ENCODE data around the gene TREH.
"Not testable (repeated sequence)": the region's sequence is repeated elsewhere in the genome, so short reads cannot be mapped to it uniquely, and the experiment has no call there.

TREH gene

GRCh38 chr11:118694771-118695170 lies 15.3 kb upstream of the TREH start:
- DNase-seq: no peak

DNA sequence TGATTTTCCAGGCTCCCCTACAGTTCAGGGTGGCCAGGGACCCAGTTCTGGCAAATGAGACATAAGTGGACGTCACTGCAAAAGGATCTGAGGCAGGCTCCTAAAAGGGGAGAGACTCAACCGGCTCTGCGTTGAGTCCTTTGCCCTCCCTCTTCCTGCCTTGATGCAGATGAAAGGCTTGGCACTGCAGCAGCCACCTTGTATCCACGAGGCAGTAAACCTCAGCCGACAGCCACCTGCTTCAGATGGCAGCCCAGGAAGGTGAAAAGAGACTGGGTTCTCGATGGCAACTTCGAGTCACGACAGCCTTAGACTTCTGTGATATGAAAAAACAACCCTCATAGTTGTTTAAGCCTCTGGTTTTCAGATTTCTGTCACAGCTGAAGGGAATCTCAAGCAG lies 14.7 kb upstream of the TREH start:
- DNase-seq: no peak

DNA sequence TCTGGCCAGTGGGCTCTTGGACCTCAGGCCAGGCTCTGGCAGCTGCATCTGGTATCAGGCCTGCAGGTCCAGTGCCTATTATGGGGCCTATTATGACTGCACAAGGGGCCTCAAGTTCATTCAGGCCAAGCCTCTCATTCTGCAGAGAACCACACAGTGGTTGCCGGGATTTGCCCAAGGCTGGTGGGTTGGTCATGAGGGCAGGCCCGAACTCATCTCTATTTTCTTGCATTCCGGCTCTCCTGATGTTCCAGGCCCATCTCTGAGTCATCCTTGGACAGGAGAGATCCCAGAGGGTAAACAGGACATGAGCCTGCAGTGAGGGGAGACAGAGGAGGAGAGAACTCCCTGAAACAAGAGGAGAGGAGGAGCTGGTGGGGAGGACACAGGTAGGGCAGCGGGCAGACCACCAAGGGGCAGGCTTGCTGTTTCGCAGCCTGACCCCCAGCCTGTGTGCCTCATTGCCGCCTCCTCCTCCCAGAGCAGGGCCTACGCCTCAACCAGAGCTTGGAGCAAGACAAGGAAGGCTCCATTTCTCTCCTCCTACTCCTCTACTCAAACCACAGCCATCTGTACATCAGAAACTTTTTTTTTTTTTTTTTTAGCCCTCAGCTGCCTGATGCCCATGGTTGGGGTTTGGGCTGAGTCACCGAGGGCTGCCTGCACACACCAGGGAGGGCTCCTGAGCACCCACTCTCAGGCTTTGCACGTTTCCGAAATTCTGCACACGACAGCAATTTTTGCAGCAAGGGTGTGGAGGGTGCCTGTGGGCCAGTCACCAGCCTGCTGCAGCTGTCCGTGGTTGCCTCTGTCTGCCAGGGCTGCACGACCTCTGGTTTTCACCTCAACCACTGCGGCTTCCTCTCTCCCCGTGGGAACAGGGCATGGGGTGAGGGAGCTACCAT lies 12.7 kb upstream of the TREH start:
- DNase-seq: no peak

GRCh38 chr11:118690553-118691304 lies 11.3 kb upstream of the TREH start:
- no peak for DNase-seq

DNA sequence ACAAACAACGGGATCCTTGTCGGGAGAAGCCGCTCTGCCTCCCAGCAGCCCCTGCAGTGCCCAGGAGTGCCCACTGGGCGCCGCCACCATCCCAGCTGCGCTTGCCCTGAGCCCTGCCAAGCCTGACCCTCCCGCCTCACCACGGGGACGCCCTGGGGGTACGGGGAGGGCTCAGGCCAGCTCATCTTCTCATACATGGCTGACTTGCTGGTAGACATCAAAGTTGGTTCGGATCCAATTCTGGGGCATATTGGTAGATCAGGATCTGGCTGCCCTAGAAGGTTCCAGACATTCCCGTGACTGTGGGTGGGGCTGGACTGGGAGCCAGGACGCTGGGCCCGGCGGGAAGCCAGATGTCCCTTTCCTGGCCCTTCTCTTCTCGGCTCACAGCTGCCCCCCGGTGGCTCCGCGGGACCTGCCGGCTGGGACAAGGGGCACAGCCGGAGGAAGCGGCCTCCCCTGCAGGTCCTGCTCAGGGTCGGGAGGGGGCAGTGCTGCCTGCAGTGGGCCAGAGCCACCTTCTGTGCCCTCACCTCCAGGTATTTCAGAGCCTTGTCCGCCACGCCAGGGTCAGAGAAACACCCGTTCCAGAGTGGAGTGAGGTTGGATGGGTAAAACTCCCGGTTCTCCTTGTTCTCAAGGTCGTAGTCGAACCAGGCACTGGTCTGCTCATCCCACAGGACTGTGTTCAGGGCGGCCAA lies 10.6 kb upstream of the TREH start:
- peak; percentile 93 for DNase-seq

DNA sequence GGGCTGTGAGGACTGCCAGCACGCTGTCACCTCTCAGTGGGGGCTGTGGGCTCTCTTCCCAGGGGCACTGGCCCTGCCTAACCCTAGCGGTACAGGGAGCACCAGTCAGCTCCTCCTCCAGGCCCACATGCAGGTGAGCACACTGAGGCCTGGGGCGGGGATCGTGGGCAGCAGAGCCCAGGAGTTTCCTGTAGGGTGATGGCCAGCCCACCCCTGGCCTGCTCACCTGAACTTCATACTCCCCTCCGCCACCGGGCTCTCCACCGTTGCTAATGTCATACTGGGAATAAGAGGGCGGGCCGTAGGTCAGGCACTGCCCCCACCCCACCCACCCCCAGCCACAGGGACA lies 10.0 kb upstream of the TREH start:
- DNase-seq: no peak

- no peak for DNase-seq
Observed at GRCh38 chr11:118688851-118689502, 9.5 kb upstream of the TREH start.

DNA sequence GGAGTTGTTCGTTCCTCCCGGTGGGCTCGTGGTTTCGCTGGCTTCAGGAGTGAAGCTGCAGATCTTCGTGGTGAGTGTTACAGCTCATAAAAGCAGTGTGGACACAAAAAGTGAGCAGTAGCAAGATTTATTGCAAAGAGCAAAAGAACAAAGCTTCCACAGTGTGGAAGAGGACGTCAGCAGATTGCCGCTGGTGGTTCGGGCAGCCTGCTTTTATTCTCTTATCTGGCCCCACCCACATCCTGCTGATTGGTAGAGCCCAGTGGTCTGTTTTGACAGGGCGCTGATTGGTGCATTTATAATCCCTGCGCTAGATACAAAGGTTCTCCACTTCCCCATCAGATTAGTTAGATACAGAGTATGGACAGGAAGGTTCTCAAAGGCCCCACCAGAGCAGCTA lies 8.9 kb upstream of the TREH start:
- not testable (repeated sequence) for DNase-seq

- no peak for DNase-seq
Observed at GRCh38 chr11:118687906-118688305, 8.5 kb upstream of the TREH start.

- DNase-seq: no peak
Observed at GRCh38 chr11:118684187-118684586, 4.7 kb upstream of the TREH start.

DNA sequence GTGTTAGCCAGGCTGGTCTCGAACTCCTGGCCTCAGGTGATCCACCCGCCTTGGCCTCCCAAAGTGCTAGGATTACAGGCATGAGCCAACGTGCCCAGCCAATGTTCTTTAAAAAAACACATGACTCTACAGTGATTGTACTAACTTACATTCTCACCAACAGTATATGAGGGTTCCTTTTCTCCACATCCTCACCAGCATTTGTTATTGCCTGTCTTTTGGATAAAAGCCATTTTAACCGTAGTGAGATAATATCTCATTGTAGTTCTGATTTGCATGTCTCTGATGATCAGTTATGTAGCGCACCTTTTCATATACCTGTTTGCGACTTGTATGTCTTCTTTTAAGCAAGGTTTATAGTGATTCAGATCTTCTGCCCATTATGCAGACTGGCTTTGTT lies 3.5 kb upstream of the TREH start:
- DNase-seq: not testable (repeated sequence)

DNA sequence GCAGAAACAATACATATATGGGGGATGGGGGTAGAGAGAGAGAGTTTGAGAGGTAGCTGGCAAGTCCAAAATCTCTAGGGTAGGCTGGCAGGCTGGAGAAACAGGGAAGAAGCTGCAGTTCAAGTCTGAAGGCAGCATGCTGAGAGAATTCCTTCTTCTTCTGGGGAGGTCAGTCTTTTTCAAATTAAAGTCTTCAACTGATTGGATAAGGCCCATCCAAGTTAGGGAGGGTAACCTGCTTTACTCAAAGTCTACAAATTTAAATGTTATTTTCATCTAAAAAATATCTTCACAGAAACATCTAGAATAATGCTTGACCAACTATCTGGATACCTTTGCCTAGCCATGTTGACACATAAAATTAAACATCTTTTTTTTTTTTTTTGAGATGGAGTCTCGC lies 2.9 kb upstream of the TREH start:
- DNase-seq: no peak

- DNase-seq: not testable (repeated sequence)
Observed at GRCh38 chr11:118678908-118679307, 542 bp downstream of the TREH start.

DNA sequence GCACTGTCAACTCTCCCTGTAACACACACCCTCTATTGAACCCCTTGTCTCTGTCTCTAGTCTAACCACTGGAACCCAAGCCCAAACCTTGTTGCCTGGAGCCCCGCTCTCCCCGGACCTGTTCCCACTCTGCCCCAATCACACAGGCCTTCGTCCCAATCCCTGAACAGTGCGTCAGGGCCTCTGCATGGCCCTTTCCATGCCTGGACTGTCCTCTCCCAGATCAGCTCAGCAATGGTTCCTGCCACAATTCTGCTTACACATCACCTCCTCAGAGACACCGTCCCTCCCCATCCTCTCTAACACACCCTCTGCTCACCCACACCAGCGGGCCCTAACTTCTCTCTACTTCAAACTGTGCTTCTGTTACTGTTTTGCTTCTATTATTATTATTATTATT lies 1.5 kb downstream of the TREH start:
- DNase-seq: no peak

DNA sequence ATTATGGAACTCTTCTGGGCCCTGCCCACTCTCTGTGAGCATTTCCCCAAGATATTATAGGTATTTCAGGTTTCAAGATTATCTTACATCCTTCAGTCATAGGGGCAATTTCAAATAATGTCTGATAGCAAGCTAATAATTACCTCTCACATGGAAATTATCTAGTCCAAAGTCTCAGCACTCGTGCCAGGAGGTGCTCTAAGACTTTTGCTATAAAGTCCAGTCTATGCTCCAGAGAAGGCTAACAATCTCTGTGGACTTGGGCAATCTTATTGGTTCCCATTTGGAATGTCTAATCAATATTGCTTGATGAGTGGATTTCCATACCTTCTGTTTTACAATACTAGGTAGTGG lies 5.4 kb downstream of the TREH start:
- DNase-seq: no peak

GRCh38 chr11:118673361-118674081 lies 5.9 kb downstream of the TREH start:
- no peak for DNase-seq

GRCh38 chr11:118672846-118673245 lies 6.6 kb downstream of the TREH start:
- no peak for DNase-seq

- DNase-seq: no peak
Observed at GRCh38 chr11:118671254-118671653, 8.2 kb downstream of the TREH start.

- no peak for DNase-seq
Observed at GRCh38 chr11:118670063-118670462, 9.4 kb downstream of the TREH start.

DNA sequence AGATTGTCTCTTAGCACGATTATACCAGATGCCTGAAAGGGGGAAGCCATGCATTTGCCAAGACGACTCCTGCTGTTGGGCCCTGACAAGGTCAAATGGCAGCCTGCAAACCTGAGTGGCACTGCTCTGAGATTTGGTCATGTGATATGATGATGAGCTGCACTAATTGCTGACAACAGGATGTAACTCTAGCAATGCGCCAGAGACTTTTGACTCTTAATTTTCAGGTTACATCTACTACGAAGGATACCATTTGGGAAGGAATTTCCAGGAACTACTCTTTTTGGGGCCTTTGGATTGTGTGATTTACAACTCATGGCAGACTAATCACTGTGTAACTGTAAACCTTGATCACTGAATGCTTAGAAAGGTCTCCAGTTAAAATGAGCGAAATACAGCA lies 13.1 kb downstream of the TREH start:
- no peak for DNase-seq

- DNase-seq: no peak
Observed at GRCh38 chr11:118663902-118664301, 15.5 kb downstream of the TREH start.

- no peak for DNase-seq
Observed at GRCh38 chr11:118663381-118663780, 16.1 kb downstream of the TREH start.

Data from eye (tissue), 1 donor.